H1 (cell line): ENCODE results near the gene TASP1. TPM values are rescaled to one million over a fixed set of nuclear protein-coding genes. Genes with fewer than 3 reads are reported as not detected.

ENCODE experiments used
- CTCF ChIA-PET: fragments of 300-600 bp; sonication (Branson Sonifier 250); formaldehyde crosslinking; loops from one replicate; lab custom pipeline; 2021; ENCODE audit not compliant: partially characterized antibody; lab: Charles Lee
- POLR2A ChIA-PET: fragments of 300-600 bp; sonication (Branson Sonifier 250); formaldehyde crosslinking; loops from one replicate; lab custom pipeline; 2021; ENCODE audit warnings: inconsistent platforms; ENCODE audit not compliant: partially characterized antibody; lab: Charles Lee
- DNase-seq, 2 experiments: peaks; one replicate each; pipeline versions ENCODE4 v3.0.0 to v3.0.0-alpha.2; 2010 to 2022; ENCODE audit warnings: low spot score in 2 of 2, low read depth in 1 of 2, mixed read lengths in 1 of 2
- FAIRE-seq: peaks from 2 replicates; lab custom pipeline; 2011; peaks lifted over from hg19 to GRCh38; lab: Jason Lieb, UNC
- H2AFZ ChIP-seq: 2 replicates; pipeline ENCODE4 v1.8.1; 2012; ENCODE audit warnings: low read length, inconsistent platforms
- H2AK5ac ChIP-seq: 2 replicates; pipeline ENCODE4 v1.6.1; 2013; ENCODE audit warnings: low read depth, low read length
- H2BK120ac ChIP-seq: replicated peaks from 2 replicates; pipeline ENCODE3; 2013; ENCODE audit warnings: low read depth, low read length, inconsistent platforms
- H2BK12ac ChIP-seq: 2 replicates; pipeline ENCODE4 v1.6.1; 2013; ENCODE audit warnings: low read depth, low read length
- H2BK15ac ChIP-seq: 2 replicates; pipeline ENCODE4 v1.6.1; 2013; ENCODE audit warnings: low read length
- H2BK20ac ChIP-seq: 2 replicates; pipeline ENCODE4 v1.6.1; 2013; ENCODE audit warnings: low read length
- H2BK5ac ChIP-seq: 2 replicates; pipeline ENCODE4 v1.6.1; 2013; ENCODE audit warnings: low read depth, low read length
- H3K14ac ChIP-seq: 2 replicates; pipeline ENCODE4 v1.6.1; 2013; ENCODE audit warnings: inconsistent platforms; ENCODE audit not compliant: insufficient read length
- H3K18ac ChIP-seq: 2 replicates; pipeline ENCODE4 v1.6.1; 2013; ENCODE audit warnings: low read length; ENCODE audit errors: extremely low read depth
- H3K23ac ChIP-seq: 2 replicates; pipeline ENCODE4 v1.6.1; 2013; ENCODE audit warnings: inconsistent platforms; ENCODE audit not compliant: insufficient read length
- H3K23me2 ChIP-seq: 2 replicates; pipeline ENCODE4 v1.6.1; 2013; ENCODE audit warnings: low read depth, low read length
- H3K27ac ChIP-seq: 2 replicates; pipeline ENCODE4 v1.6.1; 2011; ENCODE audit warnings: low read depth, low read length, inconsistent platforms
- H3K27me3 ChIP-seq, 4 experiments: replicated peaks in 1 of 4; 1 replicate in 1 of 4; 2 replicates in 3 of 4; pipeline versions ENCODE4 v1.6.1 to v1.8.1; 2011 to 2013; ENCODE audit warnings: low read length in 3 of 4, mild to moderate bottlenecking in 3 of 4, inconsistent platforms in 2 of 4, mixed read lengths in 2 of 4, moderate library complexity in 1 of 4; ENCODE audit not compliant: control insufficient read depth in 3 of 4, insufficient read depth in 3 of 4; ENCODE audit errors: extremely low read depth in 1 of 4
- H3K36me3 ChIP-seq, 4 experiments: 2 replicates each; pipeline versions ENCODE4 v1.6.1 to v1.8.1; 2011 to 2013; ENCODE audit warnings: mild to moderate bottlenecking in 4 of 4, low read length in 3 of 4, moderate library complexity in 2 of 4, control low read depth in 1 of 4, inconsistent platforms in 1 of 4; ENCODE audit not compliant: insufficient read depth in 4 of 4, control insufficient read depth in 2 of 4
- H3K4ac ChIP-seq: replicated peaks from 2 replicates; pipeline ENCODE3; 2013; ENCODE audit warnings: low read length, low read depth, mixed read lengths, inconsistent platforms; ENCODE audit not compliant: insufficient read length
- H3K4me1 ChIP-seq, 4 experiments: replicated peaks in 1 of 4; 1 replicate in 1 of 4; 2 replicates in 3 of 4; pipeline versions ENCODE4 v1.6.1 to v1.8.1; 2011 to 2013; ENCODE audit warnings: low read length in 3 of 4, inconsistent platforms in 2 of 4, mixed read lengths in 1 of 4; ENCODE audit not compliant: insufficient read depth in 4 of 4, control insufficient read depth in 3 of 4
- H3K4me2 ChIP-seq, 2 experiments: 2 replicates each; pipeline versions ENCODE4 v1.6.1 to v1.8.1; 2011 to 2013; ENCODE audit warnings: low read depth in 2 of 2, low read length in 2 of 2, control low read depth in 1 of 2, inconsistent platforms in 1 of 2, mild to moderate bottlenecking in 1 of 2; ENCODE audit not compliant: insufficient read depth in 1 of 2
- H3K4me3 ChIP-seq, 4 experiments: fragments of 200-600, 300-600 bp in 1 of 4; sonication (generic), shearing (Covaris generic), sonication (Bioruptor Twin) in 1 of 4; 2 replicates each; pipeline versions ENCODE4 v1.5.1 to v1.8.1; 2011 to 2016; ENCODE audit warnings: low read length in 4 of 4, low read depth in 3 of 4, control low read depth in 2 of 4, inconsistent platforms in 2 of 4, mild to moderate bottlenecking in 2 of 4, mixed read lengths in 1 of 4, moderate library complexity in 1 of 4; ENCODE audit not compliant: insufficient read depth in 2 of 4; ENCODE audit errors: extremely low read depth in 1 of 4
- H3K56ac ChIP-seq: replicated peaks from 2 replicates; pipeline ENCODE3; 2013; ENCODE audit warnings: low read depth, mild to moderate bottlenecking, mixed read lengths, low read length, inconsistent platforms; ENCODE audit not compliant: insufficient read length
- H3K79me1 ChIP-seq: 2 replicates; pipeline ENCODE4 v1.6.1; 2013; ENCODE audit warnings: low read depth, low read length, control low read depth
- H3K79me2 ChIP-seq, 2 experiments: 2 replicates each; pipeline versions ENCODE4 v1.6.1 to v1.8.1; 2012 to 2013; ENCODE audit warnings: low read length in 2 of 2, mild to moderate bottlenecking in 2 of 2, inconsistent platforms in 1 of 2; ENCODE audit not compliant: insufficient read depth in 2 of 2, control insufficient read depth in 1 of 2
- H3K9ac ChIP-seq, 4 experiments: replicated peaks in 1 of 4; 1 replicate in 1 of 4; 2 replicates in 3 of 4; pipeline versions ENCODE4 v1.6.1 to v1.8.1; 2011 to 2013; ENCODE audit warnings: low read depth in 3 of 4, low read length in 3 of 4, control low read depth in 2 of 4, mild to moderate bottlenecking in 2 of 4, moderate library complexity in 2 of 4, inconsistent platforms in 1 of 4; ENCODE audit errors: extremely low read depth in 1 of 4
- H3K9me3 ChIP-seq, 2 experiments: 2 replicates each; pipeline versions ENCODE4 v1.6.1 to v1.8.1; 2012 to 2013; ENCODE audit warnings: mild to moderate bottlenecking in 2 of 2, moderate library complexity in 2 of 2, control low read depth in 1 of 2, inconsistent platforms in 1 of 2, low read depth in 1 of 2, low read length in 1 of 2, mixed read lengths in 1 of 2; ENCODE audit not compliant: insufficient read depth in 2 of 2
- H4K20me1 ChIP-seq, 2 experiments: replicated peaks in 1 of 2; 2 replicates each; pipeline versions ENCODE3 to v1.8.1; 2011 to 2013; ENCODE audit warnings: inconsistent platforms in 2 of 2, low read length in 2 of 2, mild to moderate bottlenecking in 1 of 2; ENCODE audit not compliant: insufficient read depth in 2 of 2, control insufficient read depth in 1 of 2
- H4K5ac ChIP-seq: 2 replicates; pipeline ENCODE4 v1.6.1; 2013; ENCODE audit warnings: low read length, low read depth, mixed read lengths, inconsistent platforms; ENCODE audit not compliant: insufficient read length
- H4K8ac ChIP-seq: 2 replicates; pipeline ENCODE4 v1.8.0; 2013; ENCODE audit warnings: mild to moderate bottlenecking, moderate library complexity, low read length, inconsistent platforms; ENCODE audit not compliant: insufficient read depth; ENCODE audit errors: extremely low read depth
- H4K91ac ChIP-seq: replicated peaks from 2 replicates; pipeline ENCODE3; 2013; ENCODE audit warnings: low read length, mixed read lengths, inconsistent platforms; ENCODE audit not compliant: insufficient read length
- GTF2F1 ChIP-seq: IDR thresholded peaks from 2 replicates; pipeline ENCODE4 v1.6.1; 2012; ENCODE audit warnings: low read depth, low read length, improper control_type of control experiment, borderline replicate concordance
- KDM1A ChIP-seq: fragments of 200-600, 300-600 bp; sonication (generic); IDR thresholded peaks from 2 replicates; pipeline ENCODE4 v1.7.1; 2016; ENCODE audit warnings: mild to moderate bottlenecking, low read length, borderline replicate concordance
- RAD21 ChIP-seq, 2 experiments: IDR thresholded peaks in 1 of 2; conservative IDR thresholded peaks in 1 of 2; 2 replicates each; pipeline ENCODE4 v1.6.1; 2011; ENCODE audit warnings: low read depth in 2 of 2, low read length in 2 of 2, improper control_type of control experiment in 1 of 2, inconsistent platforms in 1 of 2, mild to moderate bottlenecking in 1 of 2, moderate library complexity in 1 of 2
- TAF7 ChIP-seq: optimal IDR thresholded peaks from 2 replicates; pipeline ENCODE3; 2011; ENCODE audit warnings: low read depth, mild to moderate bottlenecking, inconsistent platforms, low read length, moderate library complexity, borderline replicate concordance
- TBP ChIP-seq: IDR thresholded peaks from 2 replicates; pipeline ENCODE4 v1.6.1; 2011; ENCODE audit warnings: low read depth, low read length, improper control_type of control experiment
- WGBS, 2 experiments: shearing (Covaris generic) in 1 of 2; methylation state at CpG; one replicate each; pipeline versions ENCODE4 v1.1.6 to v1.1.7; 2013 to 2015; ENCODE audit warnings: low lambda C conversion rate in 2 of 2, mixed read lengths in 2 of 2, inconsistent platforms in 1 of 2, low coverage in 1 of 2, missing lambda C conversion rate in 1 of 2; ENCODE audit not compliant: insufficient replicate concordance in 2 of 2, insufficient coverage in 1 of 2, insufficient read length in 1 of 2; ENCODE audit errors: extremely low coverage in 1 of 2, missing lambda C conversion rate in 1 of 2; 5-methylcytosine and 5-hydroxymethylcytosine counted together
- polyA plus RNA-seq, 7 experiments: library from polyadenylated mRNA; depleted of rRNA in 3 of 7; stranded (reverse) in 5 of 7; unstranded in 2 of 7; fragments of >200 nt in 5 of 7; fragments of 200-250 nt in 2 of 7; gene quantifications; 1 replicate in 5 of 7; 2 replicates in 1 of 7; 4 replicates in 1 of 7; pipeline versions ENCODE4 v1.2.1 to v1.2.3, GENCODE V29; 2011 to 2013; ENCODE audit warnings: missing spikeins in 2 of 7, mixed read lengths in 2 of 7
- total RNA-seq: library from RNA; stranded (reverse); fragmentation: NEBNext Ultra II Directional; extraction: Animal tissue kit (Norgen Biotek cat#: 25700); gene quantifications from 2 replicates; pipeline ENCODE4 v1.2.1, GENCODE V29; 2021

The TASP1 gene
- total and polyA plus RNA-seq, 2 of the 8 experiments (the other 6 are each of a cell fraction or from before 2014, with no cell fraction given) = 4.5 to 10.9 TPM

GRCh38 chr20:13453367-13453766 is 185.4 kb downstream of the TASP1 start:
- Histone ChIP-seq H3K27me3 (no peaks in the 10 kb centered on the region), H3K14ac (no peak overlapping the region), H4K20me1 (no peaks in the 10 kb centered on the region), H3K27ac (no peak overlapping the region), H4K5ac (no peak overlapping the region), H2BK15ac (no peak overlapping the region), H3K4ac (no peak overlapping the region), H3K36me3 (no peaks in the 10 kb centered on the region; a peak in 1 of 8 replicates), H3K18ac (no peak overlapping the region), H2BK5ac (no peak overlapping the region), H3K4me3 (no peak overlapping the region), H4K8ac (no peak overlapping the region), H2AFZ (no peak overlapping the region), H3K79me2 (no peaks in the 10 kb centered on the region), H2AK5ac (no peak overlapping the region), H2BK20ac (no peak overlapping the region), H3K23ac (no peak overlapping the region), H4K91ac (no peak overlapping the region), H3K4me2 (no peak overlapping the region), H3K9me3 (no peaks in the 10 kb centered on the region), H3K79me1 (no peaks in the 10 kb centered on the region), H3K56ac (no peak overlapping the region), H3K9ac (no peak overlapping the region), H3K4me1 (peaks cover 0 to 3% (median 0%) of the 10 kb centered on the region in 4 experiments; a peak in 1 of 7 replicates), H2BK120ac (no peak overlapping the region), H3K23me2 (no peaks in the 10 kb centered on the region), H2BK12ac (no peak overlapping the region)
- WGBS, 2 experiments = 87% methylated on average over 2 of the region's 2 CpGs; no CpG with 5 or more reads in 1 of the 2 experiments
- CTCF ChIA-PET = interaction anchor here (1.1 kb wide), 1 partner anchor 154 kb away, joined by 3 read pairs; no protein-coding TSS in a partner anchor
- FAIRE-seq = no peak
- no peak for DNase-seq
- TF ChIP-seq GTF2F1 (no peak), TBP (no peak), TAF7 (no peak), RAD21 (IDR thresholded peaks at IDR 0.05 in 1 of 2, conservative IDR thresholded peaks at IDR 0.05 in 1 of 2; ENCODE audit: low read depth in 2 of 2, low read length in 2 of 2) (no peak), KDM1A (no peak)
- POLR2A ChIA-PET = no interaction called here
